Measurements from ENCODE around the gene LYPD6B. TPM values are rescaled to one million over a fixed set of nuclear protein-coding genes. Genes with fewer than 3 reads are reported as not detected.

LYPD6B gene
- total and polyA plus RNA-seq, 2 donors from 2014 or later = 9.4 to 17.6 TPM

- intact Hi-C loops (cut with DNase I) = no loop called here
- H3K27me3 ChIP-seq (ENCODE audit: control insufficient read depth, insufficient read depth, low read length) = no peaks in the 10 kb centered on the region
- no peaks in the 10 kb centered on the region for H3K36me3 ChIP-seq (ENCODE audit: control insufficient read depth in 2 of 3, insufficient read depth in 3 of 3, low read length in 3 of 3)
- no peaks in the 10 kb centered on the region for H3K4me1 ChIP-seq (ENCODE audit: control insufficient read depth in 2 of 3, insufficient read depth in 2 of 3, low read depth in 1 of 3, low read length in 3 of 3)
- H3K27ac ChIP-seq (ENCODE audit: low read depth in 2 of 2, low read length in 2 of 2) = no peak overlapping the region
- FAIRE-seq (no peak), DNase-seq (no peak)
- TF ChIP-seq, protein P1, sequence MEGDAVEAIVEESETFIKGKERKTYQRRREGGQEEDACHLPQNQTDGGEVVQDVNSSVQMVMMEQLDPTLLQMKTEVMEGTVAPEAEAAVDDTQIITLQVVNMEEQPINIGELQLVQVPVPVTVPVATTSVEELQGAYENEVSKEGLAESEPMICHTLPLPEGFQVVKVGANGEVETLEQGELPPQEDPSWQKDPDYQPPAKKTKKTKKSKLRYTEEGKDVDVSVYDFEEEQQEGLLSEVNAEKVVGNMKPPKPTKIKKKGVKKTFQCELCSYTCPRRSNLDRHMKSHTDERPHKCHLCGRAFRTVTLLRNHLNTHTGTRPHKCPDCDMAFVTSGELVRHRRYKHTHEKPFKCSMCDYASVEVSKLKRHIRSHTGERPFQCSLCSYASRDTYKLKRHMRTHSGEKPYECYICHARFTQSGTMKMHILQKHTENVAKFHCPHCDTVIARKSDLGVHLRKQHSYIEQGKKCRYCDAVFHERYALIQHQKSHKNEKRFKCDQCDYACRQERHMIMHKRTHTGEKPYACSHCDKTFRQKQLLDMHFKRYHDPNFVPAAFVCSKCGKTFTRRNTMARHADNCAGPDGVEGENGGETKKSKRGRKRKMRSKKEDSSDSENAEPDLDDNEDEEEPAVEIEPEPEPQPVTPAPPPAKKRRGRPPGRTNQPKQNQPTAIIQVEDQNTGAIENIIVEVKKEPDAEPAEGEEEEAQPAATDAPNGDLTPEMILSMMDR (IDR thresholded peaks at IDR 0.05; ENCODE audit: borderline replicate concordance, extremely low read depth, insufficient read depth) = no peak
- H3K4me3 ChIP-seq (ENCODE audit: low read length in 3 of 3) = no peak overlapping the region
- no peaks in the 10 kb centered on the region for H3K9me3 ChIP-seq (ENCODE audit: control insufficient read depth in 2 of 3, insufficient read depth in 1 of 3, low read length in 3 of 3)
- H3K9ac ChIP-seq (ENCODE audit: low read length in 3 of 3) = no peak overlapping the region
Observed at GRCh38 chr2:149167941-149168340, 129.4 kb downstream of the LYPD6B start.

DNA sequence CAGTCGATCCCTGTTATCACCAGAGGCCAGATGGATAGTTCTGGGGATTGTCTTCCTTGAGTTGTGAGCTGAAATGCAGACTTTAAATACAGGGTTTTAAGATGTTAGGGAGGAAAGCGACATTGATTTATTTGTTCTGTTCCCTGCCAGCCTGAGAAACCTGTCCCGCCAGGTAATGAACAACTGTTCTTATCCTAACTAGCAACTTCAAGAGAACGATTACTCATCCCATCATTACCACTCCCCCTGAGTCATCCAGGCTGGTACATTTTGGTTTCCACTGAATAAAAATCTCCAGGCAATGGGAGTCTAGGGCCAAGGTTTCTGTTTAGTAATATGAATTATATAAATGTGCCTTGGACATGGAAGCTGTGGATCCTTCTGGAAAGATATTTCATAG lies 131.2 kb downstream of the LYPD6B start:
- DNase-seq (peak in 1 of 5 donors; percentile 58), FAIRE-seq (no peak)
- H3K27me3 ChIP-seq (ENCODE audit: control insufficient read depth, insufficient read depth, low read length) = no peaks in the 10 kb centered on the region
- no peaks in the 10 kb centered on the region for H3K9me3 ChIP-seq (ENCODE audit: control insufficient read depth in 2 of 3, insufficient read depth in 1 of 3, low read length in 3 of 3)
- no peak overlapping the region for H3K27ac ChIP-seq (ENCODE audit: low read depth in 2 of 2, low read length in 2 of 2)
- no peak overlapping the region for H3K4me3 ChIP-seq (ENCODE audit: low read length in 3 of 3)
- H3K9ac ChIP-seq (ENCODE audit: low read length in 3 of 3) = no peak overlapping the region
- TF ChIP-seq, protein P1 (IDR thresholded peaks at IDR 0.05; ENCODE audit: borderline replicate concordance, extremely low read depth, insufficient read depth) = no peak
- no peaks in the 10 kb centered on the region for H3K36me3 ChIP-seq (ENCODE audit: control insufficient read depth in 2 of 3, insufficient read depth in 3 of 3, low read length in 3 of 3)
- intact Hi-C loops (cut with DNase I) = no loop called here
- no peaks in the 10 kb centered on the region for H3K4me1 ChIP-seq (ENCODE audit: control insufficient read depth in 2 of 3, insufficient read depth in 2 of 3, low read depth in 1 of 3, low read length in 3 of 3)

GRCh38 chr2:149170156-149170555 lies 131.7 kb downstream of the LYPD6B start:
- Histone ChIP-seq H3K27me3 (ENCODE audit: control insufficient read depth, insufficient read depth, low read length) (no peaks in the 10 kb centered on the region), H3K36me3 (ENCODE audit: control insufficient read depth in 2 of 3, insufficient read depth in 3 of 3, low read length in 3 of 3) (no peaks in the 10 kb centered on the region), H3K9me3 (ENCODE audit: control insufficient read depth in 2 of 3, insufficient read depth in 1 of 3, low read length in 3 of 3) (no peaks in the 10 kb centered on the region), H3K27ac (ENCODE audit: low read depth in 2 of 2, low read length in 2 of 2) (no peak overlapping the region), H3K9ac (ENCODE audit: low read length in 3 of 3) (no peak overlapping the region), H3K4me1 (ENCODE audit: control insufficient read depth in 2 of 3, insufficient read depth in 2 of 3, low read depth in 1 of 3, low read length in 3 of 3) (no peaks in the 10 kb centered on the region), H3K4me3 (ENCODE audit: low read length in 3 of 3) (no peak overlapping the region)
- intact Hi-C loops (cut with DNase I) = no loop called here
- DNase-seq = no peak
- FAIRE-seq = no peak
- TF ChIP-seq, protein P1 (IDR thresholded peaks at IDR 0.05; ENCODE audit: borderline replicate concordance, extremely low read depth, insufficient read depth) = no peak

DNA sequence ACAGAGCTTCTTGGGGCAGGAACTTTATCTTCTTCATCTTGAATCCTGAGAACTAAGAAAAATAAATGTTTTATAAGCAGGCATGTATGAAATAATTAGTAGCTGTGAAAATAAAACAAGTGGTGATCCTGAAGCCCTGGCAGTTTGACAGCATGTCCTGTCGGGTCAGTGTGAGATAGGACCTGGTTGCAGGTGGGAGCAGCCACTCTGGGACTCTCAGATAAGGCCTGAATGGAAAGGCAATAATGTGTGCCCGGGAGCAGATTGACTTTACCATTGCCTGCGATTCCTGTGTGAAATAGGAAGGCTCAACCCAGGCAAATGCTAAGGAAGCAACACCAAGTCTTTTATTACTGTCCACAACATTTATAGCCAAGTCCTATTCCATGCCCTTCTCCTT lies 132.4 kb downstream of the LYPD6B start:
- H3K9me3 ChIP-seq (ENCODE audit: control insufficient read depth in 2 of 3, insufficient read depth in 1 of 3, low read length in 3 of 3) = no peaks in the 10 kb centered on the region
- no peaks in the 10 kb centered on the region for H3K36me3 ChIP-seq (ENCODE audit: control insufficient read depth in 2 of 3, insufficient read depth in 3 of 3, low read length in 3 of 3)
- H3K27ac ChIP-seq (ENCODE audit: low read depth in 2 of 2, low read length in 2 of 2) = no peak overlapping the region
- no peak overlapping the region for H3K9ac ChIP-seq (ENCODE audit: low read length in 3 of 3)
- TF ChIP-seq, protein P1 (IDR thresholded peaks at IDR 0.05; ENCODE audit: borderline replicate concordance, extremely low read depth, insufficient read depth) = no peak
- FAIRE-seq = no peak
- H3K27me3 ChIP-seq (ENCODE audit: control insufficient read depth, insufficient read depth, low read length) = no peaks in the 10 kb centered on the region
- no peak for DNase-seq
- intact Hi-C loops (cut with DNase I) = no loop called here
- H3K4me1 ChIP-seq (ENCODE audit: control insufficient read depth in 2 of 3, insufficient read depth in 2 of 3, low read depth in 1 of 3, low read length in 3 of 3) = no peaks in the 10 kb centered on the region
- no peak overlapping the region for H3K4me3 ChIP-seq (ENCODE audit: low read length in 3 of 3)

Measured in kidney (tissue), 14 donors.